Islet of Langerhans (tissue), 1 donor: ENCODE measurements around the gene TPCN1.

Experiments
- FAIRE-seq: peaks from one replicate; lab custom pipeline; 2011; peaks lifted over from hg19 to GRCh38; lab: Jason Lieb, UNC

Gene TPCN1

GRCh38 chr12:113287146-113287898 is 66.1 kb downstream of the TPCN1 start:
- FAIRE-seq, result no peak

DNA sequence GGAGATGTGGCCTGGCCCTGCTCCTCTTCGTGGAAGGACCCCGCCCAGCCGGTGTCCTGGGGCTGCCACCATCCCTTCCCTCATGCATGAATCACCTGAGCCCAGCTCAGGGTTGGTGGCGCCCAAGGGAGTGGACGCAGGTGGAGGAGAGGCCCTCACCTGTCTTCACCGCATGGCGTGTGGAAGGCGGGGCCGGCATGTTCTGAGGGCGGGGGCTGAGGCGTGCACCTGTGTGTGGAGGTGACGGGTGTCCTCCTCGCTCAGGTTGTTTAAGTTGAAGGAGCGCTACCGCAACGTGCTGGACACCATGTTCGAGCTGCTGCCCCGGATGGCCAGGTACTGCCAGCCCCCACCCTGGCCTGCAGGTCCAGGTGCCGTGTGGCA is 66.6 kb downstream of the TPCN1 start:
- FAIRE-seq, result no peak

- no peak for FAIRE-seq
Observed at GRCh38 chr12:113289361-113289760, 68.1 kb downstream of the TPCN1 start.

- no peak for FAIRE-seq
Observed at GRCh38 chr12:113290506-113290905, 69.2 kb downstream of the TPCN1 start.

DNA sequence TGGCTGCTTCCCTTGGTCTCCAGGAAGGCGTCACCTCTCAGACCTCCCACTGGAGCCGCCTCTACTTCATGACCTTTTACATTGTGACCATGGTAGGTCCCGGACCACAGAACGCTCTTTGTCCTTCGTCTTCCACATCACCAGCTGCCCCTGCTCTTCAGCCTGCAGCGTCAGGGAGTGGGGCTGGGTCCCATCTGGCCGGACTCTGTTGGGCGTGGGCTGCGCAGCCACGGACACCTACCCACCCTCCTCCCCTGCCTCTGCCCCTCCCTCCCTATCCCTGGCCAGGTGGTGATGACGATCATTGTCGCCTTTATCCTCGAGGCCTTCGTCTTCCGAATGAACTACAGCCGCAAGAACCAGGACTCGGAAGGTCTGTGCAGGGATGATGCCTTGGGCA is 70.3 kb downstream of the TPCN1 start:
- no peak for FAIRE-seq

DNA sequence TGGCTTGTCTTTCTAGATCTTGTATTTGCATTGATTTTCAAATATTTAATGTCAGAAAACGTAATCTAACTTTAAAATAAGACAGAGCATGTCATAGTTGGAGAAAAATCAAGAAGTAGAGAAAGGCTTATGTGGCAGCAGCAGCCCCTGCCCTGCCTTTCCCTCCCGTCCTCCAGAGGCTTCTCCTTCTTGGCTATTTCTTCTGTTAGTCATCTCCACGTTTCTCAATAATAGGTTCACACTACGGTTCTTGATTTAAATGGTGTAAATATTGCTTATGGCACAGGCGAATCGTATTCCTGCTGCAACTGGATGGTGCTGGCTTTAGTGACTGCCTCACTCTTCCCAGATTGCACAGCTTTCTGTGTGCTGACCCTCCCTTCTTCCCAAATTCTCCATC is 70.8 kb downstream of the TPCN1 start:
- FAIRE-seq, result no peak

GRCh38 chr12:113292547-113292946 is 71.3 kb downstream of the TPCN1 start:
- no peak for FAIRE-seq

- no peak for FAIRE-seq
Observed at GRCh38 chr12:113293100-113293499, 71.8 kb downstream of the TPCN1 start.

- no peak for FAIRE-seq
Observed at GRCh38 chr12:113295886-113296556, 74.8 kb downstream of the TPCN1 start.

DNA sequence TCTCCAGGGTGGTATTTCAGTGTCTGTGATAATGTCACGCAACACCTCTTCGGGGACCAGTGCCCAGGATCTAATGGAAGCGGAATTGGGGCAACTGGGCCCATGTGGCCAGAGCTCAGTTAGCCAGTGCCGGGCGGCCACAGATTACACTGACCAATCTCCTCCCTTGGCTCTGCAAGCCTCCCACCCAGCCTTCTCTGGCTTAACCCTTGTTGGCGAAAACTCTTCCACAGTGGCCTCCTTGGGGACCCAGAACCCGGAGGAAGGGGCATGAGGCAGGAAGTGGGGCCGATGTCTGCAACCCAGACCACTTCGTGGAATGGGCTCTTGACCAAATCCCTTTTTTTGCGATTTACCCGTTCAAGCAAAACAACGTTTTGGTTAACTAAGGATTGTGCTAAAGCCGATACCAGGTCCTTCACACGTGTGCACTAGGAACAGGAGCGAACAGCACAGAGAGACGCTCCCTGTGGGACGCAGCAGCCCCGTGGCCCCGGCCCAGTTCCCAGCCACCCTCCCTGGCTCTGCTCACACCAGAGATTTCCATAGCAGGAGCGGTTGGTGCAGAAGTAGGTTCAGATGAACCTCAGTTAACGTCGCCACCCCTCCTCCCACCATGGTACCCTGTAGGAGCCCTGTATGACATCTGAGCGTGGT is 75.4 kb downstream of the TPCN1 start:
- FAIRE-seq, result no peak

DNA sequence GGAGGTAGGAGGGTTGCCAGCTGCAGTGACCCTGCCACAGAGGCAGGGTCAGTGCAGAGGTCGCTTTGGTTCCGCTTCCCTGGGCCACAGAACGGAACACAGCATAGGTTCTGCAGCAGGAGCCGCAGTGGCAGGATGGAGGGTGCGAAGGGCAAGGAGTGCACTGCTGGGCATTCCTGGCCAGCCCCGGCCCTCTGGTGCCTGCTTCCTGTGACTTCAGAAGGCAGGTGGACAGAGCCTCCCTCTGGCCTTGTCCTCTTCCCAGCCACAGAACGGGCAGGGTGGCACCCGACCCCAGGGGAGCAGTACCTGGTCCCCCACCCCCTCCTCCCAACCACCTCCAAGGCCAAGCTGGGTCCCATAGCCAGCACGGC is 75.9 kb downstream of the TPCN1 start:
- FAIRE-seq, result no peak

DNA sequence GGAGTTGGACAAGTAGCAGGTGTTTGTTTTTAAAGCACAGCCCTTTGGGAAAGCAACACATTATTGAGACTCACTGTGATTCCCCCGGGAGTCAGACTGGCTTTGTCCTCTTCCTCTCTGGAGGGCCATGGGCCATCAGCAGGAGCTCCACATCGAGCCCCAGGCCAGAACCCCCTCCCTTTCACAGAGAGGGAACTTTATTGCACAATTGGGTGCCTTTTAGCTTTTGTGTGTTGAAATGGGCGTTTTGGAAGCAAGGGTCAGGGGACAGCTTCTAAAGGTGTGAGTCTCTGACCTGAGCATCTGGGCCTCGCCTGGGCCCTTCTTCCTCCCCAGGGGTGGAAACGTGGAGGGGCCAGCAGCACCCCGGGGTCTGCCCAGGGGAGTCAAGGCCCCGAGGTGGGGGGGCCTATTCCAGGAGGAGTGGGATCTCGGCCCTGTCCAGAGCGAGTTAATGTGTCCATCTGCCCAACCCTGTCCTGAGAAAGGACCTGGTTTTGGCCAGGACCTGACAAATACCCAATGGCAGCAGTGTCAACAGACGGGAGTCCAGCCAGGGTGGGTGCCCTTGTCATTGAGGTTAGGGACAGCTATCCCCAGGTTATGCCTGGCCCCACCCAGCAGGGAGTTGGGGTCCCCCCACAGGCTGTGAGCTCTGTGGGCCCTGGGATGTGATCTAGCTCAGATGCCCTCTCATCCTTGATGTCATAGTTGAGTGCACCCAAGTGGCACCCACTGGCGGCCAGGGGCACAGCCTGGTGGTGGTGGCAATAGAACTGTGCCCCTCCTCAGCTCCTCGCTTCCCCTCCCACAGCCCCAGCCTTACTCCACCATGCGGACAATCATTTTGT is 76.6 kb downstream of the TPCN1 start:
- FAIRE-seq, result no peak

DNA sequence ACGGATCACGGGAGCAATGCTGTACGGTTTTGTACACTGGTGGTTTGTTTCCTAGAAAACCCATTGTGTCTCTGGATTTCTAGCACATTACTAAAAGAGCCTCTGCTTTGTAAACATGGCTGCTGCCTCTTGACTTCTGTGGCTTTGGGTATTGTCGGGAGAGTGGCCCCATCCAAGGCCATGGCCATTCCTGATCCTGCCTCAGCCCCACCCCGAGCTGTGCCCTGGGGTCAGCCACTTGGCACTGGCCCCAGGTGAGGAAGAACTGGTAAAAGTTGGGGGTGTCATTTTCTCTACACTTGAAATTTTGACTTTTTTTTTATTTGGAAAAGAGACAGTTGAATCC is 77.2 kb downstream of the TPCN1 start:
- FAIRE-seq, result no peak

- FAIRE-seq, result no peak
Observed at GRCh38 chr12:113298861-113299545, 77.7 kb downstream of the TPCN1 start.

DNA sequence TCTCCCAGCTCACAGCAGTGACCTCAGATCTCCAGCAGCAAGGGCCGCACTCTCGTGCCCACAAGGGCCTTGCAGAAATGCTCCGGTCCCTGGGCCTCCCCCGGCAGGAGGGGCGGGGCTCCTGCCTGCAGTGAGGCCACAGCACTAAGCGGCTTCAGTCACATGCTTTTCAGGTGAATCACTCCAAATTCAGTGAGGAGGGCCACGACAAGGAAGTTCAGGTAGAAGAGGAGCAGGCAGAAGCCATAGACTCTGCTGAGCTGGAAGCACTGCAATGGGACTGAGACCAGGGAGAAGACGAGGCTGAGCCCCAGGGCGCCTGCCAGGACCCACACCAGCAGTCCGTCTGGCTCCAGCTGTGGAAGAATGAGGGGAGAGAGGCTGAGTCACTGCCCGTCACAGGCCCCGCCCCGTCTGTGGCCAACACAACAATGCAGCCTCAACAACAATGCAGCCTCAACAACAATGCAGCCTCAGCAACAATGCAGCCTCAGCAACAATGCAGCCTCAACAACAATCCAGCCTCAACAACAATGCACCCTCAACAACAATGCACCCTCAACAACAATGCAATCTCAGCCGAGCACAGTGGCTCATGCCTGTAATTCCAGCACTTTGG is 78.5 kb downstream of the TPCN1 start:
- no peak for FAIRE-seq

DNA sequence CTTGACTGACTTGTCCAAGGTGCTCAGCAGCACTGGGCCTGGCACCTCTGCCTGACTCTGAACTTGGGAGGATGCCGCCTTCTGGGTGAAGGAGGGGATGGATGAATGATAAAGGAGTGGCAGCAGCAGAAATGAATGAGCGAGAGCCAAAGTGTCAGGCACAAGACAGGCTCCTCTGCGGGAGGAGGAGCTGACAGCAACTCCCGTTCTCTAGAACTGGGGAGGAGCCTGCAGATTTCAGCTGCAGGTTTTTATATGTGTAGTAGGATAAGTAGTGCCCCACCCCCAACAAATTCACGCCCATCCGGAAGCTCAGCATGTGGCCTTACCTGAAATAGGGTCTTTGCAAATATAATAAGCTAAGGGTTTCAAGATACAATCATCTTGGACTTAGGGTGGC is 80.5 kb downstream of the TPCN1 start:
- no peak for FAIRE-seq

DNA sequence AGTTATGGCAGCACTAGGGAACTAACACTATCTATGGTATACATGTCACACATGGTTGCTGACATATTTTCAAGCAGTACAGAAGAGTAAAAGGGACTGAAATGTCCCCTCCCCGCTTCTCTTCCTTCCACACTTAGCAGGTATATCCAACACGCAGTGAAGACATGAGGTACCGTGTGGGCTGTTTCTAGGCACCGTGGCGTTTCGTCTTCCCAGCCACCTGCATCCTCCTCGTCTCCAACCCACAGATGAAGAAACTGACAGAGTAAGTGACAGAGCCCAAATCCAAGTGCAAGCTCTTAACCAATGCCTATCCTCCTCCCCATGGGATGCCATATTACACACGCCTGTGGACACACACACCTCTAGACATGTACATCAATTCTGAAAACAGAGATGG is 81.2 kb downstream of the TPCN1 start:
- FAIRE-seq, result no peak

- no peak for FAIRE-seq
Observed at GRCh38 chr12:113302886-113303640, 81.8 kb downstream of the TPCN1 start.

DNA sequence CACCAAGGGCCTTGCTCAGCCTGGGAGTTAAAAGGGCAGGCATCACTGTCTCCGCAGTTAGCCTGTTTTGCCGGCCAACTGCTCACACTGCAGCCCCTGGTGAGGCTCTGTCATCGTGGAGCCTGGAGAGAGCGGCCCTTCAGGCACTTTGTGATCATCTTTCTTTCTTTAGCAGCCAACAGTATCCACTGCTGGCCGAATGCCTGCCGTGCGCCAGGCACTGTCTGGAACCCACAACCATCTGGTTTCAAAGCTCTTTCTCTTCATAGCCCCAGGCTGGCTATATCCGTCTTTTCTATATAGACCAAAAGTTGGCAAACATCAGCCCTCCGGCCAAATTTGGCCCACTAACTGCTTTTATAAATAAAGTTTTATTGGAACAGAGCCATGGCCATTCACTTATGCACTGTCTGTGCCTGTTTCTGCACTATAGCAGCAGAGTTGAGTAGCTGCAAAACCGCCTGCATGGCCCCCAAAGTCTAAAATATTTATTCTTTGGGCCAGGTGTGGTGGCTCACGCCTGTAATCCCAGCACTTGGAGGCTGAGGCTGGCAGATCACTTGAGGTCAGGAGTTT is 84.1 kb downstream of the TPCN1 start:
- no peak for FAIRE-seq

GRCh38 chr12:113306382-113306781 is 85.1 kb downstream of the TPCN1 start:
- no peak for FAIRE-seq

- no peak for FAIRE-seq
Observed at GRCh38 chr12:113310489-113310888, 89.2 kb downstream of the TPCN1 start.
